HCT116 (cell line): ENCODE data around the gene MYH10. TPM values are rescaled to one million over a fixed set of nuclear protein-coding genes. Genes with fewer than 3 reads are reported as not detected.
A peak's percentile ranks its signal among the peaks of the same experiment; 100 is the strongest.

ENCODE experiments used
- ATAC-seq: fragments of 200-7000 bp; cut with Tn5 transposase; 2 replicates; pipeline ENCODE4 v1.9.1; 2020; ENCODE audit warnings: mild to moderate bottlenecking, moderate library complexity
- BruUV-seq: library from RNA; stranded (reverse); fragments of 400-500 nt; replicated peaks from 2 replicates; lab custom pipeline; 2021; lab: Mats Ljungman, UMichigan
- CTCF ChIA-PET: fragments of 300-600 bp; sonication (Branson Sonifier 250); formaldehyde crosslinking; loops from one replicate; lab custom pipeline; 2021; ENCODE audit warnings: antibody characterized with exemption; lab: Charles Lee
- POLR2A ChIA-PET: fragments of 300-600, 350-600 bp; sonication (Branson Sonifier 250); formaldehyde crosslinking; loops from one replicate; lab custom pipeline; 2021; ENCODE audit warnings: antibody characterized with exemption; lab: Charles Lee
- RAD21 ChIA-PET, 2 experiments: fragments of 300-600 bp; sonication (Branson Sonifier 250); formaldehyde crosslinking; loops; one replicate each; lab custom pipeline; 2023; ENCODE audit warnings: low total read pairs in 2 of 2; ENCODE audit not compliant: uncharacterized antibody in 2 of 2, unreplicated experiment in 2 of 2, low non-redundant PET in 1 of 2; lab: Charles Lee
- DNase-seq: peaks from one replicate; pipeline ENCODE4 v3.0.0-alpha.2; 2010; ENCODE audit warnings: low read depth, low spot score
- H2AFZ ChIP-seq: fragments of 200-600 bp; shearing (Covaris generic), sonication (generic); 2 replicates; pipeline ENCODE4 v1.6.1; 2017; ENCODE audit warnings: low read depth, mixed run types, mixed read lengths, antibody characterized with exemption, low read length; ENCODE audit not compliant: poor library complexity, severe bottlenecking
- H3K27ac ChIP-seq: 2 replicates; pipeline ENCODE4 v1.5.1; 2012; ENCODE audit warnings: low read depth, low read length
- H3K27me3 ChIP-seq: fragments of 200-600 bp; sonication (generic); 2 replicates; pipeline ENCODE4 v1.6.1; 2016; ENCODE audit warnings: mixed run types, low read length, mixed read lengths; ENCODE audit not compliant: insufficient read depth
- H3K36me3 ChIP-seq, 2 experiments: fragments of 200-500 bp in 1 of 2; fragments of 200-600 bp in 1 of 2; sonication (Bioruptor generic) in 1 of 2; sonication (generic) in 1 of 2; 2 replicates each; pipeline versions ENCODE4 v1.5.1 to v1.6.1; 2014 to 2016; ENCODE audit warnings: low read length in 2 of 2, inconsistent platforms in 1 of 2, mixed read lengths in 1 of 2, mixed run types in 1 of 2; ENCODE audit not compliant: insufficient read depth in 2 of 2, control insufficient read depth in 1 of 2
- H3K4me1 ChIP-seq, 2 experiments: fragments of 200-600 bp in 1 of 2; sonication (generic) in 1 of 2; 2 replicates each; pipeline versions ENCODE4 v1.5.1 to v1.6.1; 2012 to 2017; ENCODE audit warnings: low read length in 2 of 2, inconsistent platforms in 1 of 2, mild to moderate bottlenecking in 1 of 2, mixed read lengths in 1 of 2, mixed run types in 1 of 2, moderate library complexity in 1 of 2; ENCODE audit not compliant: insufficient read depth in 2 of 2, control insufficient read depth in 1 of 2
- H3K4me2 ChIP-seq: fragments of 200-600 bp; sonication (generic); 2 replicates; pipeline ENCODE4 v1.6.1; 2017; ENCODE audit warnings: mixed run types, low read length, mixed read lengths
- H3K4me3 ChIP-seq, 2 experiments: fragments of 200-600 bp in 1 of 2; sonication (generic) in 1 of 2; replicated peaks in 1 of 2; 2 replicates each; pipeline ENCODE4 v1.5.1; 2011 to 2016; ENCODE audit warnings: low read length in 2 of 2, control low read depth in 1 of 2, low read depth in 1 of 2, mild to moderate bottlenecking in 1 of 2, mixed read lengths in 1 of 2, mixed run types in 1 of 2
- H3K79me2 ChIP-seq: fragments of 200-600 bp; sonication (generic); 2 replicates; pipeline ENCODE4 v1.6.1; 2017; ENCODE audit warnings: mild to moderate bottlenecking, mixed run types, low read length, moderate library complexity, mixed read lengths; ENCODE audit not compliant: insufficient read depth
- H3K9ac ChIP-seq: fragments of 200-600 bp; sonication (generic); 2 replicates; pipeline ENCODE4 v1.6.1; 2016; ENCODE audit warnings: low read length, mixed read lengths
- H3K9me2 ChIP-seq: fragments of 200-600 bp; sonication (generic), shearing (Covaris generic); 2 replicates; pipeline ENCODE4 v1.6.1; 2017; ENCODE audit warnings: mixed run types, mild to moderate bottlenecking, moderate library complexity; ENCODE audit not compliant: insufficient read depth
- H3K9me3 ChIP-seq, 2 experiments: fragments of 200-500 bp in 1 of 2; fragments of 200-600 bp in 1 of 2; sonication (Bioruptor generic) in 1 of 2; sonication (generic) in 1 of 2; 2 replicates each; pipeline ENCODE4 v1.6.1; 2014 to 2017; ENCODE audit warnings: low read length in 2 of 2, mixed read lengths in 2 of 2, inconsistent platforms in 1 of 2, low read depth in 1 of 2, mild to moderate bottlenecking in 1 of 2, mixed run types in 1 of 2, moderate library complexity in 1 of 2; ENCODE audit not compliant: control insufficient read depth in 1 of 2, insufficient read depth in 1 of 2
- H4K20me1 ChIP-seq: fragments of 200-600 bp; sonication (generic), shearing (Covaris generic); 2 replicates; pipeline ENCODE4 v1.6.1; 2017; ENCODE audit warnings: mixed run types, mild to moderate bottlenecking, moderate library complexity; ENCODE audit not compliant: insufficient read depth
- ATF3 ChIP-seq: IDR thresholded peaks from 2 replicates; pipeline ENCODE4 v1.6.1; 2012
- CBX3 ChIP-seq: IDR thresholded peaks from 2 replicates; pipeline ENCODE4 v1.6.1; 2012; ENCODE audit warnings: low read depth
- CEBPB ChIP-seq: IDR thresholded peaks from 2 replicates; pipeline ENCODE4 v1.6.1; 2012; ENCODE audit warnings: low read depth
- CTCF ChIP-seq, 3 experiments: fragments of 200-600 bp in 1 of 3; sonication (generic) in 1 of 3; IDR thresholded peaks in 2 of 3; conservative IDR thresholded peaks in 1 of 3; 2 replicates each; pipeline ENCODE4 v1.5.1; 2012 to 2017; ENCODE audit warnings: low read depth in 2 of 3, low read length in 2 of 3, antibody characterized with exemption in 1 of 3, borderline replicate concordance in 1 of 3, control low read depth in 1 of 3, mild to moderate bottlenecking in 1 of 3, mixed read lengths in 1 of 3, mixed run types in 1 of 3, moderate library complexity in 1 of 3; ENCODE audit not compliant: insufficient read depth in 1 of 3
- EGR1 ChIP-seq: IDR thresholded peaks from 2 replicates; pipeline ENCODE4 v1.6.1; 2012; ENCODE audit warnings: low read depth
- ELF1 ChIP-seq: IDR thresholded peaks from 2 replicates; pipeline ENCODE4 v1.6.1; 2012; ENCODE audit warnings: low read depth, borderline replicate concordance
- EZH2 ChIP-seq: fragments of 200-600 bp; sonication (generic); IDR thresholded peaks from 2 replicates; pipeline ENCODE4 v1.6.1; 2017; ENCODE audit warnings: antibody characterized with exemption, mixed run types
- EZH2phosphoT487 ChIP-seq: fragments of 200-600 bp; IDR thresholded peaks from 2 replicates; pipeline ENCODE4 v1.6.1; 2018; ENCODE audit warnings: antibody characterized with exemption, borderline replicate concordance
- JUND ChIP-seq: IDR thresholded peaks from 2 replicates; pipeline ENCODE4 v1.6.1; 2012
- POLR2A ChIP-seq: IDR thresholded peaks from 2 replicates; pipeline ENCODE4 v1.7.0; 2011; ENCODE audit warnings: borderline replicate concordance; ENCODE audit not compliant: insufficient read depth, insufficient read length; ENCODE audit errors: extremely low read depth
- POLR2AphosphoS5 ChIP-seq: IDR thresholded peaks from 2 replicates; pipeline ENCODE4 v1.6.1; 2011; ENCODE audit warnings: mild to moderate bottlenecking, low read depth, low read length, moderate library complexity
- RAD21 ChIP-seq: IDR thresholded peaks from 2 replicates; pipeline ENCODE4 v1.6.1; 2012; ENCODE audit warnings: low read depth, mild to moderate bottlenecking
- SIN3A ChIP-seq: IDR thresholded peaks from 2 replicates; pipeline ENCODE4 v1.6.1; 2012; ENCODE audit warnings: low read depth
- SP1 ChIP-seq: IDR thresholded peaks from 2 replicates; pipeline ENCODE4 v1.6.1; 2012; ENCODE audit warnings: low read depth
- SRF ChIP-seq: IDR thresholded peaks from 2 replicates; pipeline ENCODE4 v1.6.1; 2012; ENCODE audit warnings: low read depth
- TCF7L2 ChIP-seq: IDR thresholded peaks from 2 replicates; pipeline ENCODE4 v1.7.0; 2011; ENCODE audit warnings: borderline replicate concordance, inconsistent platforms; ENCODE audit not compliant: insufficient read depth, insufficient read length; ENCODE audit errors: extremely low read depth
- ZBTB33 ChIP-seq: IDR thresholded peaks from 2 replicates; pipeline ENCODE4 v1.6.1; 2011; ENCODE audit warnings: mild to moderate bottlenecking, low read length, moderate library complexity; ENCODE audit not compliant: insufficient replicate concordance; ENCODE audit errors: extremely low read depth
- intact Hi-C: fragments of 100-400 bp; cut with micrococcal nuclease; formaldehyde crosslinking; loops from 2 replicates; pipeline ENCODE4 v1.10.0; 2022
- total RNA-seq: library from RNA; stranded (reverse); gene quantifications from one replicate; pipeline ENCODE4 v1.2.1, GENCODE V29; 2021; ENCODE audit not compliant: unreplicated experiment

MYH10 gene
- total RNA-seq, 1 experiment from 2014 or later: 39.2 TPM

- Histone ChIP-seq H3K36me3 (peaks cover 0 to 4% of the 10 kb centered on the region in 2 experiments; a peak in 2 of 4 replicates), H2AFZ (no peak overlapping the region), H3K27me3 (no peaks in the 10 kb centered on the region), H3K4me3 (no peak overlapping the region), H3K9me3 (no peaks in the 10 kb centered on the region), H3K4me2 (no peak overlapping the region), H4K20me1 (no peaks in the 10 kb centered on the region), H3K9ac (no peak overlapping the region), H3K27ac (no peak overlapping the region), H3K4me1 (no peaks in the 10 kb centered on the region), H3K9me2 (no peaks in the 10 kb centered on the region), H3K79me2 (no peaks in the 10 kb centered on the region)
- ATAC-seq (no peak), DNase-seq (no peak)
- BruUV-seq: no TSS peak
- TF ChIP-seq SRF: no peak
- no peak for TF ChIP-seq ZBTB33
- TF ChIP-seq EGR1: no peak
- TF ChIP-seq POLR2AphosphoS5: no peak
- TF ChIP-seq EZH2: no peak
- peak; percentile 12 to 31 (median 17); a peak in 2 of 6 replicates for TF ChIP-seq CTCF (IDR thresholded peaks at IDR 0.05 in 2 of 3, conservative IDR thresholded peaks at IDR 0.05 in 1 of 3; ENCODE audit: borderline replicate concordance in 1 of 3, insufficient read depth in 1 of 3, low read depth in 2 of 3, low read length in 2 of 3)
- TF ChIP-seq RAD21: peak; percentile 49; the same call in 1 of the 2 replicates
- no peak for TF ChIP-seq JUND
- TF ChIP-seq ELF1: no peak
- TF ChIP-seq SP1: no peak
- no peak for TF ChIP-seq EZH2phosphoT487
- no peak for TF ChIP-seq ATF3
- TF ChIP-seq POLR2A: no peak
- no peak for TF ChIP-seq SIN3A
- TF ChIP-seq CEBPB: no peak
- TF ChIP-seq TCF7L2: no peak
- no peak for TF ChIP-seq CBX3
- ChIA-PET POLR2A (no interaction called here), CTCF (no interaction called here), RAD21 (no interaction called here)
- intact Hi-C loops: loop anchor here (2.0 kb wide), 1 partner anchor 174 kb away; no protein-coding TSS in a partner anchor
These were observed 57.8 kb downstream of the MYH10 start for GRCh38 chr17:8572764-8573163.
